PC-3 (cell line): Measurements from ENCODE around the gene SUMO3.

ENCODE experiments used
- CTCF ChIP-seq: fragments of 300-600 bp; sonication (generic); conservative IDR thresholded peaks from 2 replicates; pipeline ENCODE4 v1.5.1; 2017; ENCODE audit warnings: antibody characterized with exemption, low read depth, mild to moderate bottlenecking, low read length
- EZH2phosphoT487 ChIP-seq: fragments of 300-600 bp; sonication (generic); IDR thresholded peaks from 2 replicates; pipeline ENCODE4 v1.6.1; 2018; ENCODE audit warnings: mild to moderate bottlenecking, antibody characterized with exemption, low read length, borderline replicate concordance

- TF ChIP-seq CTCF: no peak
- no peak for TF ChIP-seq EZH2phosphoT487
These were observed 17.7 kb upstream of the SUMO3 start for GRCh38 chr21:44835647-44835973.
